NCI-H345 treated with DMSO at 0.1 percent for 48 hours (cell line): Measurements from ENCODE around the gene AHCYL1.
A peak's percentile ranks its signal among the peaks of the same experiment; 100 is the strongest.
"Not testable (repeated sequence)": the region's sequence is repeated elsewhere in the genome, so short reads cannot be mapped to it uniquely, and the experiment has no call there.

Experiments used
- DNase-seq: peaks from one replicate; lab custom pipeline; 2025; ENCODE audit not compliant: unreplicated experiment; lab: John Stamatoyannopoulos, UW

The AHCYL1 gene

DNA sequence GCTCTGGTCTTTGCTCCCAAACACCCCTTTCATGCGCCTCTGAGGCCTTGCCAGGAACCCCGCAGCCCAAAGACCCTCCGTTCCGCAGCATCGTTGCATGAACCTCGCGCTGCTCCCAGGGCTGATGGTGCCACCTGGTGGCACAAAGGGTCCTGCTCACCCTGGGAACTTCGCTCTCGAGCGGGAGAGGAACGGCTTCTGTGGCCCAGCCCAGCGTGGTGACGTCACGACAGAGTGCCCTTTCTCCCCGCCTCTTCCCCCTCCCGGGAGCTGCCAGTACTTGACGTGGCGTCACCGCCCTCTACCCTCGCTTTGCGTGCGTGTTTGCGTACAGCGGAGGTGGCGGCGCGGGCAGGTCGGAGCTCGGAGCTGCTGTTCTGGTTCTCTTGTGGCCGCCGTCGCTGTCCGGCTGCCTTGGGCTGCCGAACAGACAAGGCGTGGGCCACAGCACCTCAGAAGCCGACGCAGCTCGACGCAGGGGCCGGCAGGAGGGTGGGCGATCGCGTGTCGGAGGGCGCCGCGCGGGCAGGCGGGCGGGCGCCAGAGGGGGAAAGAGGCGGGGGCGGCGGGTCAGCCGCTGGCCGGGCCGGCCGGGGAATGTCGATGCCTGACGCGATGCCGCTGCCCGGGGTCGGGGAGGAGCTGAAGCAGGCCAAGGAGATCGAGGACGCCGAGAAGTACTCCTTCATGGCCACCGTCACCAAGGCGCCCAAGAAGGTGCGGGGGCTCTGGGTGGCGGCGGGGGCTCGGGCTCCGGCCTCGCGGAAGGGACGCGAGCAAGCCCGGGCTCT lies at the start of gene AHCYL1:
Gene AHCYL1 (plus strand): TSS at position 310 of the 791 bp plus-strand sequence. CDS start 288 bp downstream, at position 598.
- DNase-seq = peak; percentile 97

DNA sequence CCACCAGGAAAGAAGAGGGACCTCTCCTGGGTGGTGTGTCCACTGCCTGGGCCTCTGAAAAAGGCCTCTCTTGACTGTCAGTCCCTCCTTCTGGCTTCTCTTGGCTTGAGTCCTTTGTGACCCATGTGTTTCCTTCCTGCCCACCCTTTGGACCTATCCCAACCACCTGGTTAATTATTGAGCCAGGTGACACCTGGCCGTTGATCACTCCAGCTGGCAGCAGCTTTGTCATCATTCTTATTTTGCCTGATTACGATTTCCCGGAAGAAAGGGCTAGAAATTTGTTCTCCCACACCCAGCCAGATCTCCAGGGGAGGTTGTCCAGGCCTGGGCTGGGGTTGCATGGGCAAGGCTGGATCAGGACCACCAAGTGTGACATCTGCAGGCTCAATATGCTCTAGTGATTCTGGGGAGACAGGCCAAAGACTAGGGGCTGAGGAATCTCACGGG lies 49.1 kb upstream of the AHCYL1 start:
- DNase-seq = no peak

DNA sequence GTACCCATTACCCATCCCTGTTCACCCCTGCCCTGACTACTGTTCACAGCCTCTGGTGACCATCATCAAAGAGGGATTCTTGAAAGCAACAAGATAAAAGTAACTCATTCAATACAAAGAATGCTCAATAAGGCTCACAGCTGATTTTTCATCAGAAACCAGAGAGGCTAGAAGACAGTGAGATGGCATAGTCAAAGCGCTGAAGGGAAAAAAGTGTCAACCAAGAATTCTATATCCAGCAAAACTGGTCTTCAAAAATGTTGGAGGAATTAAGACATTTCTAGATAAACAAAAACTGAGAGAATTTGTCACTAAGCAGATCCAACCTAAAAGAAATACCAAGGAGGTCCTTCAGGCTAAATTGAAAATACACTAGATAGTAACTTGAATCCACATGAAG lies 46.8 kb upstream of the AHCYL1 start:
- no peak for DNase-seq

DNA sequence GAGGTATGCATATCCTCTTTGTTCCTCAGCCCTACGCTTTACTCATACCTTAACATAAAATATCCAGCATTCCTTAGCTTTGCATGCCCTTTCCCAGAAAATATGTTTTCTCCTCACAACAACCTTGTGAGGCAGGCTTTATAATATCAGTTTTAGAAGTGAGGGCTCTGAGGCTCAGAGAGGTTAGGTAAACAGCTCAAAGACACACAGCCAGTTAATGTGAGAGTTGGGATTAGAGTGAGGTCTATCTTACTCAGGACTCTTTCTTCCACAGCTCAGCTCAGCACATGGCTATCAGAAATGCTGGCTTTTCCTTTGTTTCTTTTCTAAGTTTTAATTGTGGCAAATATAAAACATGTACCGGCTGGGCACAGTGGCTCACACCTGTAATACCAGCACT lies 46.0 kb upstream of the AHCYL1 start:
- no peak for DNase-seq

DNA sequence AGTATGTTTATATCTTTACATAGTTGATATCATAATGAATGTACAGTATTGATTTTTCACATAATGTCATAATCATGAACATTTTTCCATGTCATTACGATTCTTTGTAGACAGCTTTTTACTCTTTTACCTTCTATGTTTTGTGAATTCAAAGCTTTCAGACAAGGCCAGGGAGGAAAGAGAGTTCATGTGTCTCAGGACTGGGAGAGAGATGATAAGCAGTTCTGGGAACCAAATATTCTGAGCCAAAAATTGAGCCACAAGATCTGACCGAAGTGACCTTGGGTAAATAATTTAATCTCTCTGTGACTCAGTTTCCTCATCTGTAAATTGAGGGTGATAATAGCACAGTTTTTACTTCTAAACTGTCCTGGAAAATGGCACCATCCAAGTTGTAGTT lies 42.1 kb upstream of the AHCYL1 start:
- DNase-seq = no peak

DNA sequence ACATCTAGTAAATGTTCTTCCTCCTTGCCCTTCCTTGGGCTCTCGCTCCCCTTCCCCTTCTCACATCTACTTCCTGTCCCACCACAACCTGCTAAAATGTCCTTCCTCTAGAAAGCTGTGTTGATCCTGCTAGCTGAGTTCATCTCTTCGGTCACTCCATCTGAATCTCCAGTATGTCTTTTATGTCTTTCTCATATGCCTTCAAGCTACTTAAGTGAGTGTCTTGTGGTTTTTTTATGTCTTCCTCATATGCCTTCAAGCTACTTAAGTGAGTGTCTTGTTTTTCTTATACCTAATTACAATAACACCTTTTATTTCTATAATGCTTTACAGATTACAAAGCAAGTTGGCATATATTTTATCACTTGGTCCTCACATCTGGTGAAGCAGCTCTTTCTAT lies 40.0 kb upstream of the AHCYL1 start:
- DNase-seq = no peak

DNA sequence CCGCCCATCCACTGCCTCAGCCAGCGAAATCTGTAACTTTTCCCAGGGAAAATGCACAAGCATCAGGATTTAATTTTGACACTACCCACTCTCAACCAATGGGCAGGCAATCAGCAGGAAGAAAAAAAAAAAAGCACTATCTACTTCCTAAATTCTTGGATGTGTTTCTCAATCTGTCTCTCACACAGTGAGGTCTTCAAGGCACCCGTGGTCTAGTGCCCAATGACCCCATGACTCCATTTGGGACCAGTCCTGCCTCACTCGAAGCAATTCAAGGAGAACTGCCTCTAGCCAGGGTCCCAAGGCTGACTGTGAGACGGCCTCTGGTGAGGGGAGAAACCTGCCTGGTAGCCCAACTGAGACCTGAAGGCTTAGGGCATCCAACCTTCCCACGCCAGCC lies 38.1 kb upstream of the AHCYL1 start:
- DNase-seq = no peak

DNA sequence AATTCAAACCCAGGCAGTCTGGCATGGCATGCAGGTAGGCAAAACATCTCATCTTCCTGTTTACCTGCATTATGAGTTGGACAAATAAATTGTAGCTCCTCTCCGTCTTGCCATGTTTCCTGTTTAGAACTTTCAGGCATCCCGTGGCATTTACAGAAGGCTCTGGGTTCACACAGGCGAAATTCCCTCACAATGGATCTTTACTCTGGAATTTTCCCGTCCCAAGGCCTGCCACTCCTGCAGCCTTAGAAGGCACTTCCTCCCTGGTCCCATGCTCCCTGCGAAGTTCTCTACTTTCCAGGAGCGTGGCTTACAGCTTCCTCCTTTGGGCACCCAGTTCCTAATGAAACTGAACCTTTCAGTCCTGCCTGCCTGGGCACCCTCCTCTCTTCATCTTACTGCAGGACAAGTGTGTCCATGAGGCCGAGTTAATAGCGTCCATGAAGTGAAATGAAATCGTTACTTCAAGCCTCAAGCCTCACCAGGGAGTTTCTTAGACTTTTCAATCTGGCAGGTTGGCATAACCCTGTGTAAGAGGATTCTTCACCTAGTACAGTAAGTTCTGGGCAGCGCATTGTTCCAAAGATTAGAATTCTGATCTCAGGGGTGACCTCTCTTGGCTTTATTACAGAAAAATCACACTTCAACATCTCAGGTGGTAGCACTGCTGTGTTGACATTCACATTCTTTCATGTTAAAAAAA lies 36.8 kb upstream of the AHCYL1 start:
- DNase-seq = no peak

DNA sequence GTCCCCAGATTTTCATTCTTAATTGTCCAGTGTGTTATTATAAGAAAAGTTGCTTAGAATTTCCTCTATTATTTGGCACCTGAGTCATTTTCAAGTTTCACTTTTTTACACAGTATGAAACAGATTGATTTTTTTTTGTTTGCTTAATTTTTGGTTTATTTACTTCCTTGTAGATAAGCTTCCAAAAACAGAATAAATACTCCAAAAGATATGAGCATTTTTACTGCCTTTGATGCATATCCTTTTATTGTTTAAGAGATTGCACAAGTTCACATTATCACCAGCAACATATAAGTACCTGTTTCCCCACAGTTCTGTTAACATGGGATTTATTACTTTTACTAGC lies 36.3 kb upstream of the AHCYL1 start:
- DNase-seq = no peak

DNA sequence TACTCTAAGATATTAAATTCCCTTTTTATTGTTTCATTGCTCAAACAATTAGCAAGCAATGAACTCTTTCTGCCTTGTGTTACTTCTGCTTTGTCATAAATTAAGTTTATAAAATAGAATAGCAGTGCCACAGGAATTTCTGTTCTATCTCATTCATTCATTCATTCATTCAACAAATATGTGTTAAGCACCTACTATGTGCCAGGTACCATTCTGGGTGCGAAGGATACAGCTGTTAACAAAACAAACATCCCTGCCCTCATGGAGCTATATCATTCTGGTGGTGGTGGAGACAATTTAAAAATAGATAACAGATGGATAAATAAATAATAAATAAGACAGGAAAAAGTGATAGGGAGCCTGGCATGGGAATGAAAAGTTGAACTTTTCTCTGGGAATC lies 34.5 kb upstream of the AHCYL1 start:
- no peak for DNase-seq

DNA sequence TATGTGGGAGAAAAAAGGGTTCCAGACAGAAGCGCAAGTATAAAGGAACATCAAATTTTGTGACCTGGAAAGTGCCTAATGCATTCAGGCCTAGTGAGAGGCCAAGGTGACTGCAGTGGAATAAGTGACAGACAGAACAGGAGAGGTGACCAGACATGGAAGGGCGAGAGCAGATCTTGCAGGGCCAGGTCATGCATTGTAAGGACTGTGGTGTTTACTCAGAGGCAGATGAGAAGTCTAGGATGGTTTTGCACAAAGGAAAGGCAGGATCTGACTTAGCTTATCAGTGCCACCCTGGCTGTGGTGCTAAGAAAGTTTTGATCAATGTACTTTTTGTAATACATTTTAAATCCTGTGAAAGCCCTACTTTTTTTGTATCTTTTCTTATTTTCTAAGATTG lies 34.1 kb upstream of the AHCYL1 start:
- DNase-seq = no peak

DNA sequence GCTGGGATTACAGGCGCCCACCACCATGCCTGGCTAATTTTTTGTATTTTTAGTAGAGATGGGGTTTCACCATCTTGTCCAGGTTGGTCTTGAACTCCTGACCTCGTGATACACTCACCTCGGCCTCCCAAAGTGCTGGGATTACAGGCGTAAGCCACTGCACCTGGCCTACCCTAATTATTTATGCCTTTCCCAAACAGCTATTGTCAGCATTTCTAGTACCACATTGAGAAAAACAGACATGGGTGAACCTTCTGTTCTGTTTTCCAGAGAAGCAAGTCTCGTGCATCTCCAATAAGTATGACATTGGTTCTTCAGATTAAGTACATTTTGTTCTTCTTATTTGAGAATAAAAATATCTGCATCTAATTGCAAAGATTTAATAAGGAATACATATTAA lies 33.1 kb upstream of the AHCYL1 start:
- DNase-seq = not testable (repeated sequence)

DNA sequence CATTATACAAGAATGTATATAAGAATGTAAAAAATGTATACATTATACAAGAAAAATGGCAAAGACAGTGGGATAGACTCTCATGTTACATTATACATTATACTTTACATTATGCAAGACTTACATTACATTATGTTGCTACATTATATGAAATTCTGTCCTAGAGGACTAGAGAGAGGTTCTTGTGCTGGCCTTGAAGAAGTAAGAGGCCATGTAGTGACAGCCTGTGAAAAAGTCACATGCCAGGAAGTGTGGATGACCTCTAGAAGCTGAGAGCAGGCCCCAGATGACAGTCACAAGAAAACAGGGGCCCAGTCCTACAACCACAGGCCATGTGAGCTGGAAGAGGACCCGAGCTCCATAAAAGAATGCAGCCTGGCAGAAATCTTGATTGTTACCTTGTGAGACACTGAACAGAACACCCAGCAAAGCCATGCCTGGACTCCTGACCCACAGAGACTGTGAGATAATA lies 30.5 kb upstream of the AHCYL1 start:
- no peak for DNase-seq

DNA sequence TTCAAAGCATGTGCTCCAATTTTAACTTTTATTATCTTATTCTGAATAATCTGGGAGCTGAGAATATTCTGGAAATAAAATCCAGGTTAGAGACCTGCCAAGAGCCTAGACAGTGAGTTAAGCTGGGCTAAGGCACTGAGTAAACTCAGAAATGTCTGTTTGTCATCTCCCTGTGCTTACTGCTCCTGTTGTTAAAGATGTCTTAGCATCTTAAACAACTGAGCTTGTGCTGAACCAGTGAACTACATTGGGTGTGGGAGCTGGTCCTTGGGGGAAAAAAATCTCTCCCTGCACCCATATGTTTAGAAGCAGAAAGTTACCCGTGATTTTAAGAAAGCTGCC lies 25.0 kb upstream of the AHCYL1 start:
- DNase-seq = no peak

DNA sequence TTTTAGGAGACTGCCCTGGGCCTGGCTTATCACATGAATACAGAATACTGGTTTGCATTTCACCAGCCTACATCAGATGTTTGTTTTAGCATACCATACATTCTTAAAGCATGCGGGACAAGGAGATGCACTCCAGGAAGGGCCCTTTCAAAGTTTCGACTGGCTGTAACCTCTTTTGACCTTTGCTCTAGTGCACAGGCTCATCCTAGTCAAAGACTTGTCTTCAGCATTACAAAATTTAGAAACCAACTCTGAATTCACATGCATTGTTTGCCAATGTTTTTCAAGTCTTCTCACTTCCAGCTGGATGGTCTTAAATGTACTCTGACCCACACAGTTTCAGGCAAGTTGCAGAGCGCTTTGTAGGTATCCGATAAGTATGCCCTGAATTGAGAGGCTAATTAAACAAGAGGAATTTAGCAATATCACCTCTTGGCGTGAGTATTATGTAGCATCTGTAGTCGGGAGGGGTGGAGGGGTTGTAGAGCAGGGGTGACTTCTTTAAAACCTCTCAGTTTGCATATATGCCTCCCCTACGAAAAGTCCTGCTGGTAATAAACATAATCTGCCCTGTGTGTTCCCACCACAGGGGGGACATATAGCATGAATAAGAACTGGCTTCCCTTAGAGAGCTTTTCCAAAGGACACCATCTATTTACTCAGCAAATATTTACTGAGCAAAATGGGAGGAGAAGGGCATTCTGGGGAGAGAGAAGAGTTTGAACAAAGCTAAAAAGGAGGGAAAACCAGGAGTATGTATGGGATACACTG lies 24.4 kb upstream of the AHCYL1 start:
- DNase-seq = peak; percentile 98

DNA sequence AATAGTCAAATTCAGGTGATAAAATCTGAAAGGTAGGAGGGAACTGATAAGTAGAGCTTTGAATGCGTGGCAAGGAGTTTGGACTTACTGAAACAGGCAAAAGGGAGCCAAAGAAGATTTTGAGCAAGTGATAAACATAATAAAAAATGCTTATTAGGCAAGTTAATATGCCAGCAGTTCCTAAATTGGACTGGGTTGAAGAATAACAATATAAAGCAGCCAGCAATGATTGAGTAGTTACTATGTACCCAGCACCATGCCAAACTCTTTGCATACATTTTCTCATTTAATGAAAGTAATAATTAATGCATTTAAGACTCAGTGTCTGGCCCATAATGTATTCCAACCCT lies 23.8 kb upstream of the AHCYL1 start:
- no peak for DNase-seq

DNA sequence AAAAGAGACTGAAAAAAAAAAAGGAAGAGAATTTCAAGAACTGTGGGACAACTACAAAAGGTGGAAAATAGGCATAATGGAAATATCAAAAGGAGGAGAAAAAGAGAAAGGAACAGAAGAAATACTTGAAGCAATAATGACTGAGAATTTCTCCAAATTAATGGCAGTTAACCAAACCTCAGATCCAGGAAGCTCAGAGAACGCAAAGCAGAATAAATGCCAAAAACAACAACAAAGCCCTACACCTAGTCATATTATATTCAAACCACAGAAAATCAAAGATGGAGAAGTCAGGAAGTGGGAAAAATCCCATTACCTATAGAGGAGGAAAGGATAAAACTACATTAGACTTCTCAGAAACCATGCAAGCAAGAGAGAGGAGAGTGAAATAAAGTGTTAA lies 20.7 kb upstream of the AHCYL1 start:
- DNase-seq = no peak

DNA sequence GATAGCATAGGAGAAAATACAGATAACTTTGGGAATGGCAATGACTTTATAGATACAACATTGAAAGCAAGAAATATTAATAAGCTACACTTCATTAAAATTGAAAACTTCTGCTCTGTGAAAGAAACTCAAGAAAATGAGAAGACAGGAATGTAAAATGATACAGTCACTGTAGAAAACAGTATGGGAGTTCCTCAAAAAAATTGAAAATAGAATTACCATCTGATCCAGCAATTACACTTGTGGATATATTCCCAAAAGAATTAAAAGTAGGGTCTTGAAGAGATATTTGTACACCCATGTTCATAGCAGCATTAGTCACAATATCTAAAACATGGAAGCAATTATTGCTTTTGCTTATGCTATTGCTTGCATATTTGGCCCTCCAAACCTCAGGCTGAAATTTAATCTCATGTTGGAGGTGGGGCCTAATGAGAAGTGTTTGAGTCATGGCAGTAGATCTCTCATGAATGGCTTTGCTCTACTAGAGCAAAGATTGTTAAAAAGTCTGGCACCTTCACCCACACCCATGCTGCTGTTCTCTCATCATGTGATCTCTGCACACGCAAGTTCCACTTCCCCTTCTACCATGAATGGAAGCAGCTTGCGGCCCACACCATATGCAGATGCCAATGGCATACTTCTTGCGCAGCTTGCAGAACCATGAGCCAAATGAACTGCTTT lies 15.3 kb upstream of the AHCYL1 start:
- no peak for DNase-seq

DNA sequence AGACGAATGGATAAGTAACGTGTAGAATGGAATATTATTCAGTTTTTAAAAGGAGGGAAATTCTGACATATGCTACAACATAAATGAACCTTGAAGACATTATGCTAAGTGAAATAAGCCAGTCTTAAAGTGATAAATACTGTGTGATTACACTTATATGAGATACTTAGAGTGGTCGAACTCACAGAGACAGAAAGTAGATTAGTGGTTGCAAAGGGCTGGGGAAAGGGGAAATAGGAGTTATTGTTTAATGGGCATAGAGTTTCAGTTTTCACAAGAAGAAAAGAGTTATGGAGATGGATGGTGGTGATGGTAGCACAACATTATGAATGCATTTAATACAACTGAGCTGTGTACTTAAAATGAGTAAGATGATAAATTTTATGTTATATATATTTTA lies 14.7 kb upstream of the AHCYL1 start:
- no peak for DNase-seq

DNA sequence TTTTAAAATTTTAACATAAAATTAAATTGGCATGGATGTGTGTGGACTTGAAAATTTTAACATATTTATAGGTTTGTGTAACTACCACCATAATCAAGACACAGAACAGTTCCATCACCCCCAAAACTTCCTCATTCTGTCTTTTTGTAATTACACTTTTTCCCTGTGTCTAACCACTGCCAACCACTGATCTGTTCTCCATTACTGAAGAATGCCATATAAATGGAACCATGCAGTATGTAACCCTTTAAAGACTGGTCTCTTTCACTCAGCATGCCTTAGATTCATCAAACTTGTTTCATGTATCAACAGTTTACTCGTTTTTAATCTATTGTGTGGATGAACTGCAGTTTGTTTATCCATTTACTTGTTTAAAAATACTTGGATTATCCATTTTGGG lies 13.0 kb upstream of the AHCYL1 start:
- DNase-seq = no peak

DNA sequence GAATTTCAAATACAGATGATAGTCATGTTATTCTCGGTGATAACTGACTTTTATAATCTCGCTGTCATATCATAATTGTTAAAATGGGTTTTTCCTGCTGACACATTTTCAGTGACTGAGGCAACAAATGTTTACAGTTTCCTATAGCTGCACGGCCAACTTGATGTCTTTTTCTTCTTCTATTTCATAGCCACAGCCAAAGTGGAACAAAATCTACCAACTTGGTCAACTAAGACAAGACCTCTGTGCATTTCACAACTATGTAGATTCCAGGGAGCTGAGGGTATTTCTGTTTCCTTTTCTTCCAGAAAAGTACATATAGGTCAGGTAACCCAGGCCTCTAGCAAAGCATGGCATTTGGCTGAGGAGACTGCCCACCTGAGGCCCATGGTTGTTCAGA lies 10.4 kb upstream of the AHCYL1 start:
- no peak for DNase-seq
